GM12878 (cell line): ENCODE data around the gene SPEG. TPM values are rescaled to one million over a fixed set of nuclear protein-coding genes. Genes with fewer than 3 reads are reported as not detected.
A peak's percentile ranks its signal among the peaks of the same experiment; 100 is the strongest.

Experiments used
- ATAC-seq: fragments of 200-7000 bp; cut with Tn5 transposase; 3 replicates; pipeline ENCODE4 v1.9.1; 2020; ENCODE audit warnings: mild to moderate bottlenecking, moderate library complexity
- BruUV-seq: library from RNA; stranded (reverse); fragments of 400-500 nt; replicated peaks from 2 replicates; lab custom pipeline; 2021; lab: Mats Ljungman, UMichigan
- CTCF ChIA-PET: fragments of 300-600 bp; sonication (Branson Sonifier 250); formaldehyde crosslinking; extraction: SDS; loops from one replicate; lab custom pipeline; 2021; ENCODE audit warnings: inconsistent platforms; lab: Yijun Ruan, JAX
- POLR2A ChIA-PET: fragments of 350-600 bp; formaldehyde crosslinking; extraction: SDS; loops from one replicate; lab custom pipeline; 2021; ENCODE audit warnings: inconsistent platforms; lab: Charles Lee
- RAD21 ChIA-PET: fragments of 300-600 bp; sonication (Branson Sonifier 250); formaldehyde crosslinking; loops from one replicate; lab custom pipeline; 2023; ENCODE audit warnings: antibody characterized with exemption; ENCODE audit not compliant: unreplicated experiment; lab: Charles Lee
- SMC1A ChIA-PET: fragments of 300-600 bp; sonication (Branson Sonifier 250); formaldehyde crosslinking; loops from one replicate; lab custom pipeline; 2023; ENCODE audit not compliant: unreplicated experiment, uncharacterized antibody; lab: Charles Lee
- DNase-seq: peaks from one replicate; pipeline ENCODE4 v3.0.0-alpha.2; 2011; ENCODE audit warnings: low read depth, low spot score
- FAIRE-seq: peaks from 3 replicates; lab custom pipeline; 2011; peaks lifted over from hg19 to GRCh38; lab: Jason Lieb, UNC
- H2AFZ ChIP-seq: 2 replicates; pipeline ENCODE4 v1.6.0; 2011; ENCODE audit warnings: low read depth, low read length, control low read depth; ENCODE audit not compliant: control insufficient read depth
- H3K27ac ChIP-seq: 2 replicates; pipeline ENCODE4 v1.5.1; 2011; ENCODE audit warnings: control low read depth; ENCODE audit not compliant: control insufficient read depth, insufficient read depth
- H3K27me3 ChIP-seq, 2 experiments: replicated peaks in 1 of 2; 2 replicates each; pipeline versions ENCODE4 v1.6.0 to v1.6.1; 2011; ENCODE audit warnings: low read length in 1 of 2; ENCODE audit not compliant: control insufficient read depth in 2 of 2, insufficient read depth in 2 of 2
- H3K36me3 ChIP-seq, 2 experiments: 2 replicates each; pipeline ENCODE4 v1.5.1; 2011; ENCODE audit warnings: low read length in 1 of 2; ENCODE audit not compliant: control insufficient read depth in 2 of 2, insufficient read depth in 2 of 2
- H3K4me1 ChIP-seq: 2 replicates; pipeline ENCODE4 v1.6.1; 2011; ENCODE audit warnings: mild to moderate bottlenecking, low read length, moderate library complexity, mixed read lengths; ENCODE audit not compliant: control insufficient read depth, insufficient read depth
- H3K4me2 ChIP-seq: 2 replicates; pipeline ENCODE4 v1.6.0; 2011; ENCODE audit warnings: control low read depth; ENCODE audit not compliant: control insufficient read depth, insufficient read depth
- H3K4me3 ChIP-seq: fragments of 200-600 bp; sonication (generic); 2 replicates; pipeline ENCODE4 v1.5.1; 2016
- H3K79me2 ChIP-seq: 2 replicates; pipeline ENCODE4 v1.6.0; 2011; ENCODE audit warnings: low read length; ENCODE audit not compliant: control insufficient read depth, insufficient read depth
- H3K9ac ChIP-seq: 2 replicates; pipeline ENCODE4 v1.8.0; 2011; ENCODE audit warnings: low read length, control low read depth, mixed read lengths; ENCODE audit not compliant: control insufficient read depth, insufficient read depth
- H3K9me3 ChIP-seq: replicated peaks from 3 replicates; pipeline ENCODE4 v1.5.1; 2011; ENCODE audit warnings: mild to moderate bottlenecking, low read length; ENCODE audit not compliant: control insufficient read depth, insufficient read depth
- H4K20me1 ChIP-seq: 2 replicates; pipeline ENCODE4 v1.6.0; 2011; ENCODE audit not compliant: control insufficient read depth, insufficient read depth
- CTCF ChIP-seq, 3 experiments: IDR thresholded peaks in 2 of 3; conservative IDR thresholded peaks in 1 of 3; 2 replicates each; pipeline ENCODE4 v1.5.1; 2011; ENCODE audit warnings: low read depth in 3 of 3, low read length in 3 of 3, mild to moderate bottlenecking in 3 of 3, control low read depth in 2 of 3, moderate library complexity in 2 of 3, inconsistent platforms in 1 of 3, mixed read lengths in 1 of 3; ENCODE audit not compliant: control insufficient read depth in 2 of 3, insufficient read depth in 1 of 3; ENCODE audit errors: extremely low read depth in 1 of 3
- MYC ChIP-seq: IDR thresholded peaks from 2 replicates; pipeline ENCODE4 v1.6.1; 2011; ENCODE audit warnings: mild to moderate bottlenecking, low read length, moderate library complexity, inconsistent platforms; ENCODE audit not compliant: insufficient read depth, insufficient replicate concordance, insufficient read length, severe bottlenecking
- NFIC ChIP-seq: IDR thresholded peaks from 2 replicates; pipeline ENCODE4 v1.6.1; 2012; ENCODE audit warnings: low read depth, mild to moderate bottlenecking, inconsistent platforms, low read length, moderate library complexity
- NR2C1 ChIP-seq: fragments of 450-650 bp; IDR thresholded peaks from 2 replicates; pipeline ENCODE4 v1.6.1; 2017; ENCODE audit warnings: antibody characterized with exemption, mild to moderate bottlenecking, moderate library complexity
- NRF1 ChIP-seq: conservative IDR thresholded peaks from 2 replicates; pipeline ENCODE4 v1.6.1; 2011; ENCODE audit warnings: mild to moderate bottlenecking, low read depth, low read length, improper control_type of control experiment
- RAD21 ChIP-seq: IDR thresholded peaks from 2 replicates; pipeline ENCODE4 v1.6.1; 2011; ENCODE audit warnings: mild to moderate bottlenecking, low read depth, low read length, moderate library complexity; ENCODE audit not compliant: insufficient read depth
- ZNF687 ChIP-seq: fragments of 450-650 bp; IDR thresholded peaks from 2 replicates; pipeline ENCODE4 v1.6.1; 2017; ENCODE audit warnings: mild to moderate bottlenecking, moderate library complexity
- WGBS: methylation state at CpG from one replicate; pipeline ENCODE4 v1.1.6; 2016; ENCODE audit warnings: low lambda C conversion rate; ENCODE audit not compliant: insufficient replicate concordance, insufficient coverage; ENCODE audit errors: missing lambda C conversion rate; 5-methylcytosine and 5-hydroxymethylcytosine counted together
- in situ Hi-C: fragments of 300-500 bp; cut with MboI; formaldehyde crosslinking; loops from 9 replicates; pipeline ENCODE4 v1.14.3; 2018; ENCODE audit warnings: mixed read lengths
- intact Hi-C: fragments of 100-400 bp; cut with micrococcal nuclease; formaldehyde crosslinking; loops from one replicate; pipeline ENCODE4 v1.14.2; 2022; ENCODE audit not compliant: unreplicated experiment
- polyA plus RNA-seq, 11 experiments: library from polyadenylated mRNA; depleted of rRNA in 4 of 11; unstranded in 6 of 11; stranded (reverse) in 5 of 11; fragments of >200 nt; fragmentation: Nextera tagmentation in 4 of 11; fragmentation: Illumina TruSeq in 1 of 11; extraction: Ambion mirVana in 4 of 11; extraction: Trizol in 1 of 11; gene quantifications; 1 replicate in 1 of 11; 2 replicates in 10 of 11; pipeline versions ENCODE4 v1.2.1 to v1.2.3, GENCODE V29; 2011 to 2016; ENCODE audit warnings: inconsistent platforms in 2 of 11, missing spikeins in 2 of 11, low read depth in 1 of 11
- total RNA-seq, 4 experiments: library from RNA; depleted of rRNA in 3 of 4; stranded (reverse); fragments of >200 nt in 3 of 4; fragmentation: Illumina TruSeq in 1 of 4; extraction: Trizol in 1 of 4; gene quantifications; 2 replicates each; pipeline versions ENCODE4 v1.2.1 to v1.2.3, GENCODE V29; 2013 to 2021

SPEG gene
- total and polyA plus RNA-seq, 10 of the 15 experiments (the other 5 are each of a cell fraction or from before 2014, with no cell fraction given), result 0.03 to 0.28 TPM; not detected in 8

GRCh38 chr2:219508971-219509779 lies 74.5 kb downstream of the SPEG start (continued):
- TF ChIP-seq ZNF687, result no peak
- no peak for TF ChIP-seq MYC
- TF ChIP-seq, all 136 proteins: peak for 0

- intact Hi-C loops, result no loop called here
- ChIA-PET POLR2A (no interaction called here), SMC1A (no interaction called here)
Observed at GRCh38 chr2:219509780-219510511, 75.3 kb downstream of the SPEG start.

More at GRCh38 chr2:219509780-219510511, 75.3 kb downstream of the SPEG start:
- no peak overlapping the region for H3K4me2 ChIP-seq
- DNase-seq (no peak), FAIRE-seq (no peak), ATAC-seq (peak; percentile 88)
- no peaks in the 10 kb centered on the region for H3K79me2 ChIP-seq
- no peak overlapping the region for H3K9ac ChIP-seq
- BruUV-seq, result no TSS peak
- CTCF ChIA-PET, result interaction anchor here (0.7 to 3.4 kb wide), 7 partner anchors 10 to 52 kb away, joined by 3 to 26 read pairs (median 5); partner anchors contain the start of gene GMPPA
- H3K27ac ChIP-seq, result no peak overlapping the region
- no peaks in the 10 kb centered on the region for H3K9me3 ChIP-seq
- no peaks in the 10 kb centered on the region for H3K4me1 ChIP-seq
- in situ Hi-C loops, result no loop called here
- no peaks in the 10 kb centered on the region for H4K20me1 ChIP-seq
- no peaks in the 10 kb centered on the region; a peak in 1 of 4 replicates for H3K36me3 ChIP-seq
- H3K27me3 ChIP-seq, result peaks cover 12 to 14% of the 10 kb centered on the region in 2 experiments; a peak in 3 of 4 replicates
- TF ChIP-seq NFIC (no peak), CTCF (IDR thresholded peaks at IDR 0.05 in 2 of 3, conservative IDR thresholded peaks at IDR 0.05 in 1 of 3; ENCODE audit: control insufficient read depth in 2 of 3, extremely low read depth in 1 of 3, insufficient read depth in 1 of 3, low read depth in 3 of 3, low read length in 3 of 3) (peak; percentile 45 to 69 (median 63)), RAD21 (0 out of 2 replicates have a peak, but pooled peaks have one; percentile 12), NR2C1 (0 out of 2 replicates have a peak, but pooled peaks have one; percentile 13), NRF1 (no peak)
- RAD21 ChIA-PET, result interaction anchor here (1.6 to 2.4 kb wide), 3 partner anchors 11 to 20 kb away, joined by 7 to 9 read pairs (median 8); partner anchors contain the start of gene GMPPA
- H2AFZ ChIP-seq, result no peak overlapping the region
- no peak overlapping the region for H3K4me3 ChIP-seq
- 4% methylated on average over 23 of the region's 26 CpGs for WGBS
